Karpas-422 (cell line): Measurements from ENCODE around the gene FOXK1. TPM values are rescaled to one million over a fixed set of nuclear protein-coding genes. Genes with fewer than 3 reads are reported as not detected.

Experiments
- DNase-seq: peaks from one replicate; pipeline ENCODE4 v3.0.0-alpha.2; 2015
- H2AFZ ChIP-seq: fragments of 200-600 bp; sonication (generic); 2 replicates; pipeline ENCODE4 v1.6.1; 2014; ENCODE audit warnings: antibody characterized with exemption, low read length, mixed read lengths
- H3K27ac ChIP-seq: fragments of 200-600 bp; sonication (generic); 2 replicates; pipeline ENCODE4 v1.5.1; 2014; ENCODE audit warnings: mild to moderate bottlenecking, low read length, moderate library complexity
- H3K27me3 ChIP-seq: fragments of 200-600 bp; sonication (generic); 2 replicates; pipeline ENCODE4 v1.6.1; 2014; ENCODE audit warnings: low read length, mixed read lengths
- H3K36me3 ChIP-seq: fragments of 200-600 bp; sonication (generic); 2 replicates; pipeline ENCODE4 v1.6.1; 2014; ENCODE audit warnings: low read length, mixed read lengths; ENCODE audit not compliant: insufficient read depth
- H3K4me1 ChIP-seq: fragments of 200-600 bp; sonication (generic); 2 replicates; pipeline ENCODE4 v1.6.1; 2014; ENCODE audit warnings: mild to moderate bottlenecking, low read length, mixed read lengths
- H3K4me2 ChIP-seq: fragments of 200-600 bp; sonication (generic); 2 replicates; pipeline ENCODE4 v1.6.1; 2014; ENCODE audit warnings: low read length, low read depth, mild to moderate bottlenecking; ENCODE audit not compliant: poor library complexity, severe bottlenecking
- H3K4me3 ChIP-seq: fragments of 200-600 bp; sonication (generic); 2 replicates; pipeline ENCODE4 v1.5.1; 2014; ENCODE audit warnings: mild to moderate bottlenecking, antibody characterized with exemption, low read length, mixed read lengths
- H3K79me2 ChIP-seq: fragments of 200-600 bp; sonication (generic); 2 replicates; pipeline ENCODE4 v1.6.1; 2014; ENCODE audit warnings: mild to moderate bottlenecking, low read length, mixed read lengths
- H3K9ac ChIP-seq: fragments of 200-600 bp; sonication (generic); 2 replicates; pipeline ENCODE4 v1.6.0; 2014; ENCODE audit warnings: low read length
- H3K9me2 ChIP-seq: fragments of 200-600 bp; sonication (generic), shearing (Covaris generic); replicated peaks from 2 replicates; pipeline ENCODE4 v1.6.0; 2014; ENCODE audit warnings: mild to moderate bottlenecking, low read length, moderate library complexity; ENCODE audit not compliant: insufficient read depth
- H3K9me3 ChIP-seq: fragments of 300-700, 200-600 bp; sonication (generic); 2 replicates; pipeline ENCODE4 v1.6.1; 2014; ENCODE audit warnings: low read length, mixed read lengths
- H4K20me1 ChIP-seq: fragments of 200-600 bp; sonication (generic); 2 replicates; pipeline ENCODE4 v1.6.1; 2014; ENCODE audit warnings: mild to moderate bottlenecking, antibody characterized with exemption, low read length, low read depth; ENCODE audit not compliant: insufficient read depth
- total RNA-seq: library from RNA; depleted of rRNA; stranded (reverse); fragments of >200 nt; shearing (Covaris generic); gene quantifications from 2 replicates; pipeline ENCODE4 v1.2.3, GENCODE V29; 2014; ENCODE audit warnings: low replicate concordance

The FOXK1 gene
- total RNA-seq, 1 experiment from 2014 or later: 20.3 TPM

GRCh38 chr7:4694305-4694704, 12.2 kb downstream of the FOXK1 start:
- H3K4me1 ChIP-seq: peaks cover 16% of the 10 kb centered on the region
- H3K27ac ChIP-seq: no peak overlapping the region
- no peak overlapping the region for H3K4me2 ChIP-seq
- peaks cover 99% of the 10 kb centered on the region for H3K79me2 ChIP-seq
- H3K9me3 ChIP-seq: no peaks in the 10 kb centered on the region
- peaks cover 19% of the 10 kb centered on the region; the same call in 1 of the 2 replicates for H4K20me1 ChIP-seq
- no peak overlapping the region for H3K9ac ChIP-seq
- no peaks in the 10 kb centered on the region for H3K36me3 ChIP-seq
- no peaks in the 10 kb centered on the region for H3K9me2 ChIP-seq
- DNase-seq: no peak
- H2AFZ ChIP-seq: no peak overlapping the region
- no peak overlapping the region for H3K4me3 ChIP-seq
- H3K27me3 ChIP-seq: no peaks in the 10 kb centered on the region

DNA sequence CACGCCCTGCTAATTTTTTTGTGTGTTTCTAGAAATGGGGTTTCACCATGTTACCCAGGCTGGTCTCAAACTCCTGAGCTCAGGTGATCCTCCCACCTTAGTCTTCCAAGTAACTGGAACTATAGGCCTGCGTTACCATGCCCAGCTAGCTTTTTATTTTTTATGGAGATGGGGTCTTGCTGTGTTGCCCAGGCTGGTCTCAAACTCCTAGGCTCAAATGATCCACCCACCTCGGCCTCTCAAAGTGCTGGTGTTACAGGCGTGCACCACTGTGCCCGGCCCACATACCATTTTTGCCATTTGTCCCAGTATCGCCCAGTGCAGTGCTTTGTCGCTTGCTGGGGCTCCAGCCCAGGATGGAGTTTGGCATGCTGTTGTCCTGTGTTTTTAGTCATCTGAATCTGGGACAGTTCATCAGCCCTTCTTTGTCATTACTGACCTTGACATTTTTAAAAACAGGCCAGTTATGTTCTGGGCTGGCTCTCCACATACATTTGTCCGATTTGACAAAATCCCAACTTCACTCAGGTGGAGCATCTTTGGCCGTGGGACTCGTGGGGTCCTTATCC, 16.7 kb downstream of the FOXK1 start:
- Histone ChIP-seq H2AFZ (no peak overlapping the region), H3K9me2 (no peaks in the 10 kb centered on the region), H3K27ac (no peak overlapping the region), H3K36me3 (no peaks in the 10 kb centered on the region), H3K4me3 (no peak overlapping the region), H3K4me2 (no peak overlapping the region), H3K27me3 (no peaks in the 10 kb centered on the region), H3K4me1 (no peaks in the 10 kb centered on the region), H3K79me2 (peaks cover 98% of the 10 kb centered on the region), H3K9ac (no peak overlapping the region), H4K20me1 (peaks cover 14% of the 10 kb centered on the region; the same call in 1 of the 2 replicates), H3K9me3 (no peaks in the 10 kb centered on the region)
- no peak for DNase-seq

GRCh38 chr7:4699841-4700240, 17.7 kb downstream of the FOXK1 start:
- no peak overlapping the region for H3K9ac ChIP-seq
- no peaks in the 10 kb centered on the region for H3K36me3 ChIP-seq
- H3K4me3 ChIP-seq: no peak overlapping the region
- peaks cover 98% of the 10 kb centered on the region for H3K79me2 ChIP-seq
- H3K9me3 ChIP-seq: no peaks in the 10 kb centered on the region
- H3K27ac ChIP-seq: no peak overlapping the region
- H3K27me3 ChIP-seq: no peaks in the 10 kb centered on the region
- no peak overlapping the region for H2AFZ ChIP-seq
- H4K20me1 ChIP-seq: peaks cover 12% of the 10 kb centered on the region; the same call in 1 of the 2 replicates
- no peaks in the 10 kb centered on the region for H3K4me1 ChIP-seq
- H3K9me2 ChIP-seq: no peaks in the 10 kb centered on the region
- DNase-seq: no peak
- no peak overlapping the region for H3K4me2 ChIP-seq

GRCh38 chr7:4700577-4701235, 18.6 kb downstream of the FOXK1 start:
- H3K9ac ChIP-seq: no peak overlapping the region
- H3K27ac ChIP-seq: no peak overlapping the region
- no peak overlapping the region for H2AFZ ChIP-seq
- H3K27me3 ChIP-seq: no peaks in the 10 kb centered on the region
- peaks cover 99% of the 10 kb centered on the region for H3K79me2 ChIP-seq
- DNase-seq: no peak
- H4K20me1 ChIP-seq: peaks cover 12% of the 10 kb centered on the region; the same call in 1 of the 2 replicates
- no peaks in the 10 kb centered on the region for H3K9me2 ChIP-seq
- no peak overlapping the region for H3K4me2 ChIP-seq
- H3K4me3 ChIP-seq: no peak overlapping the region
- H3K4me1 ChIP-seq: peaks cover 6% of the 10 kb centered on the region; the same call in 1 of the 2 replicates
- H3K36me3 ChIP-seq: no peaks in the 10 kb centered on the region
- no peaks in the 10 kb centered on the region for H3K9me3 ChIP-seq

DNA sequence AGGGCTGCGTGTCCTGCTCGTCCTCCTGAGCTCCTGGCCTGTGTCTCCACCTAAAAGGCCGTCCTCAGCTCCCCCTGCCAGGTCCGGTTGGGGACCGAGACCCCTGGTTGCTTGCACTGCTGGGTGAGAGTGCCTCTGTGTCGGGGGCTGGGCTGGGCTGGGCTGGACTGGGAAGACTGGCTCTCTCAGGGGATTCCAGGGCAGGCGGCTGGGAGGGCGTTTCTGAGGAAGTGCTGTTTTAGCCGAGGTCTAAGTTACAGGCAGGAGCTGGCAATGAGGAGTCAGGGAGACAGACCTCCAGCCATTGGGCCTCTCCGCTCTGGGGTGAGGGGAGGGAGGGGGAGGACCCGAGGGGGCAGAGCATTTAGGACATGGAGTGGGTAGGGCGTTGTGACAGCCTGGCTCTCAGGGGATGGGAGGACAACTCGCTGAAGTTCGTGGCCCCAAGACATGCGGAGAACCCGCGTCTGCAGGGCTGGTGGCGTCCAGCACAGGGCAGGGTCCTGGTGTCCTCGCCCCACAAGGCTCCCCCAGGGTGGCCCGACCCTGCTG, 20.9 kb downstream of the FOXK1 start:
- no peak overlapping the region for H3K9ac ChIP-seq
- H3K9me2 ChIP-seq: no peaks in the 10 kb centered on the region
- H3K27me3 ChIP-seq: no peaks in the 10 kb centered on the region
- H3K36me3 ChIP-seq: no peaks in the 10 kb centered on the region
- H3K79me2 ChIP-seq: peaks cover 97% of the 10 kb centered on the region
- H3K9me3 ChIP-seq: no peaks in the 10 kb centered on the region
- no peak overlapping the region for H3K27ac ChIP-seq
- no peak for DNase-seq
- H3K4me1 ChIP-seq: peaks cover 10% of the 10 kb centered on the region
- no peak overlapping the region for H2AFZ ChIP-seq
- no peak overlapping the region for H3K4me3 ChIP-seq
- H3K4me2 ChIP-seq: no peak overlapping the region
- peaks cover 16% of the 10 kb centered on the region; the same call in 1 of the 2 replicates for H4K20me1 ChIP-seq

- Histone ChIP-seq H4K20me1 (peaks cover 16% of the 10 kb centered on the region; the same call in 1 of the 2 replicates), H3K27ac (no peak overlapping the region)
Measured at GRCh38 chr7:4703532-4703931, 21.4 kb downstream of the FOXK1 start.

GRCh38 chr7:4706384-4707216, 24.5 kb downstream of the FOXK1 start:
- H3K36me3 ChIP-seq: no peaks in the 10 kb centered on the region
- no peaks in the 10 kb centered on the region for H3K27me3 ChIP-seq
- DNase-seq: no peak
- peaks cover 21% of the 10 kb centered on the region for H3K4me1 ChIP-seq
- H3K27ac ChIP-seq: peak overlapping the region; percentile 53; the same call in 1 of the 2 replicates
- H3K9me2 ChIP-seq: no peaks in the 10 kb centered on the region
- H3K79me2 ChIP-seq: peaks cover 96% of the 10 kb centered on the region
- no peak overlapping the region for H3K4me2 ChIP-seq
- H3K9me3 ChIP-seq: no peaks in the 10 kb centered on the region
- no peak overlapping the region for H3K4me3 ChIP-seq
- peaks cover 22% of the 10 kb centered on the region; the same call in 1 of the 2 replicates for H4K20me1 ChIP-seq
- H2AFZ ChIP-seq: no peak overlapping the region
- H3K9ac ChIP-seq: no peak overlapping the region

More at GRCh38 chr7:4703532-4703931, 21.4 kb downstream of the FOXK1 start:
- Histone ChIP-seq H2AFZ (no peak overlapping the region), H3K9me2 (no peaks in the 10 kb centered on the region), H3K27me3 (no peaks in the 10 kb centered on the region), H3K36me3 (no peaks in the 10 kb centered on the region), H3K4me3 (no peak overlapping the region), H3K4me2 (no peak overlapping the region), H3K9me3 (no peaks in the 10 kb centered on the region), H3K9ac (no peak overlapping the region), H3K79me2 (peaks cover 97% of the 10 kb centered on the region), H3K4me1 (peaks cover 10% of the 10 kb centered on the region)
- no peak for DNase-seq
